VCaP (cell line): Measurements from ENCODE around the gene ANAPC4.

Experiments
- H3K27ac ChIP-seq: fragments of 450-650 bp; 2 replicates; pipeline ENCODE4 v1.5.1; 2017
- CTCF ChIP-seq: fragments of 450-650 bp; conservative IDR thresholded peaks from 2 replicates; pipeline ENCODE4 v1.5.1; 2017; ENCODE audit warnings: mild to moderate bottlenecking, moderate library complexity

ANAPC4 gene

GRCh38 chr4:25440478-25441030, 63.5 kb downstream of the ANAPC4 start:
- TF ChIP-seq CTCF: no peak
- H3K27ac ChIP-seq: no peak overlapping the region

GRCh38 chr4:25441519-25442117, 64.6 kb downstream of the ANAPC4 start:
- TF ChIP-seq CTCF: peak; percentile 87
- H3K27ac ChIP-seq: no peak overlapping the region

GRCh38 chr4:25442863-25443307, 65.8 kb downstream of the ANAPC4 start:
- H3K27ac ChIP-seq: no peak overlapping the region
- TF ChIP-seq CTCF: no peak

- no peak overlapping the region for H3K27ac ChIP-seq
- no peak for TF ChIP-seq CTCF
These were observed 66.8 kb downstream of the ANAPC4 start for GRCh38 chr4:25443851-25444250.

- TF ChIP-seq CTCF: no peak
- no peak overlapping the region for H3K27ac ChIP-seq
These were observed 69.5 kb downstream of the ANAPC4 start for GRCh38 chr4:25446611-25447010.

- no peak overlapping the region for H3K27ac ChIP-seq
- no peak for TF ChIP-seq CTCF
These were observed 71.5 kb downstream of the ANAPC4 start for GRCh38 chr4:25448379-25449109.

- no peak overlapping the region for H3K27ac ChIP-seq
- no peak for TF ChIP-seq CTCF
These were observed 72.2 kb downstream of the ANAPC4 start for GRCh38 chr4:25449270-25449669.
